Measurements from ENCODE around the gene PRSS50.

PRSS50 gene

GRCh38 chr3:46736006-46736872 is 18.6 kb upstream of the PRSS50 start:
- no peak for DNase-seq (ENCODE audit: low read depth)
- no peak overlapping the region for H3K4me3 ChIP-seq (ENCODE audit: low read length)
- TF ChIP-seq CTCF (conservative IDR thresholded peaks at IDR 0.05; ENCODE audit: low read depth, low read length), result no peak

- H3K4me3 ChIP-seq (ENCODE audit: low read length), result no peak overlapping the region
- DNase-seq (ENCODE audit: low read depth), result no peak
- TF ChIP-seq CTCF (conservative IDR thresholded peaks at IDR 0.05; ENCODE audit: low read depth, low read length), result no peak
These were observed 17.1 kb upstream of the PRSS50 start for GRCh38 chr3:46734773-46735172.

- DNase-seq (ENCODE audit: low read depth), result no peak
- no peak overlapping the region for H3K4me3 ChIP-seq (ENCODE audit: low read length)
- TF ChIP-seq CTCF (conservative IDR thresholded peaks at IDR 0.05; ENCODE audit: low read depth, low read length), result no peak
These were observed 15.5 kb upstream of the PRSS50 start for GRCh38 chr3:46733026-46733800.

GRCh38 chr3:46731795-46732194 is 14.1 kb upstream of the PRSS50 start:
- no peak for DNase-seq (ENCODE audit: low read depth)
- H3K4me3 ChIP-seq (ENCODE audit: low read length), result no peak overlapping the region
- no peak for TF ChIP-seq CTCF (conservative IDR thresholded peaks at IDR 0.05; ENCODE audit: low read depth, low read length)

- DNase-seq (ENCODE audit: low read depth), result no peak
- no peak overlapping the region for H3K4me3 ChIP-seq (ENCODE audit: low read length)
- no peak for TF ChIP-seq CTCF (conservative IDR thresholded peaks at IDR 0.05; ENCODE audit: low read depth, low read length)
These were observed 13.2 kb upstream of the PRSS50 start for GRCh38 chr3:46730819-46731218.

GRCh38 chr3:46729038-46729437 is 11.4 kb upstream of the PRSS50 start:
- H3K4me3 ChIP-seq (ENCODE audit: low read length), result no peak overlapping the region
- DNase-seq (ENCODE audit: low read depth), result no peak
- TF ChIP-seq CTCF (conservative IDR thresholded peaks at IDR 0.05; ENCODE audit: low read depth, low read length), result no peak

Measured in retinal pigment epithelial cell (primary cell).